Thymus (tissue), 11 donors: ENCODE data around the gene RNH1. TPM values are rescaled to one million over a fixed set of nuclear protein-coding genes. Genes with fewer than 3 reads are reported as not detected.

Experiments used
- DNase-seq, 9 donors: peaks; one replicate each; pipeline ENCODE4 v3.0.0-alpha.2; 2013; ENCODE audit warnings: low spot score in 9 of 9, low read depth in 6 of 9, missing footprints in 1 of 9
- H3K27ac ChIP-seq, 2 donors: one replicate each; pipeline ENCODE4 v1.5.1; 2013; ENCODE audit warnings: control low read depth in 1 of 2, low read depth in 1 of 2, low read length in 1 of 2, mild to moderate bottlenecking in 1 of 2, moderate library complexity in 1 of 2
- H3K27me3 ChIP-seq, 2 donors: one replicate each; pipeline ENCODE4 v1.5.1; 2013; ENCODE audit warnings: low read length in 1 of 2; ENCODE audit not compliant: control insufficient read depth in 2 of 2, insufficient read depth in 1 of 2
- H3K36me3 ChIP-seq, 2 donors: one replicate each; pipeline ENCODE4 v1.5.1; 2013; ENCODE audit warnings: low read length in 1 of 2, mild to moderate bottlenecking in 1 of 2, moderate library complexity in 1 of 2; ENCODE audit not compliant: control insufficient read depth in 2 of 2, insufficient read depth in 2 of 2
- H3K4me1 ChIP-seq, 2 donors: one replicate each; pipeline ENCODE4 v1.5.1; 2013; ENCODE audit warnings: low read length in 2 of 2; ENCODE audit not compliant: control insufficient read depth in 2 of 2, insufficient read depth in 2 of 2
- H3K4me3 ChIP-seq, 2 donors: one replicate each; pipeline ENCODE4 v1.5.1; 2013; ENCODE audit warnings: low read length in 2 of 2, control low read depth in 1 of 2, mild to moderate bottlenecking in 1 of 2
- H3K9me3 ChIP-seq, 2 donors: one replicate each; pipeline ENCODE4 v1.5.1; 2013; ENCODE audit warnings: low read length in 1 of 2, mild to moderate bottlenecking in 1 of 2; ENCODE audit not compliant: control insufficient read depth in 2 of 2, insufficient read depth in 1 of 2
- WGBS: extraction: QIAGEN DNeasy Blood & Tissue Kit; methylation state at CpG from one replicate; pipeline ENCODE4 v1.1.7; 2013; 5-methylcytosine and 5-hydroxymethylcytosine counted together
- polyA plus RNA-seq: library from polyadenylated mRNA; stranded (reverse); fragments of 200-250 nt; gene quantifications from one replicate; pipeline ENCODE4 v1.2.3, GENCODE V29; 2013
- total RNA-seq: library from RNA; stranded (reverse); fragments of 120-200 nt; gene quantifications from one replicate; pipeline ENCODE4 v1.2.4, GENCODE V29; 2013
- donor health status: healthy.

RNH1 gene
- total and polyA plus RNA-seq, 2 donors: 79.2 to 114 TPM

- Histone ChIP-seq H3K4me3 (no peak overlapping the region), H3K4me1 (peaks cover 5 to 21% of the 10 kb centered on the region in 2 donors), H3K27ac (no peak overlapping the region), H3K9me3 (no peaks in the 10 kb centered on the region), H3K27me3 (no peaks in the 10 kb centered on the region), H3K36me3 (peaks cover 13 to 20% of the 10 kb centered on the region in 2 donors)
- WGBS: 97% methylated on average over 24 of the region's 24 CpGs
- DNase-seq: no peak
Observed at GRCh38 chr11:459511-460220, 47.4 kb downstream of the RNH1 start.

DNA sequence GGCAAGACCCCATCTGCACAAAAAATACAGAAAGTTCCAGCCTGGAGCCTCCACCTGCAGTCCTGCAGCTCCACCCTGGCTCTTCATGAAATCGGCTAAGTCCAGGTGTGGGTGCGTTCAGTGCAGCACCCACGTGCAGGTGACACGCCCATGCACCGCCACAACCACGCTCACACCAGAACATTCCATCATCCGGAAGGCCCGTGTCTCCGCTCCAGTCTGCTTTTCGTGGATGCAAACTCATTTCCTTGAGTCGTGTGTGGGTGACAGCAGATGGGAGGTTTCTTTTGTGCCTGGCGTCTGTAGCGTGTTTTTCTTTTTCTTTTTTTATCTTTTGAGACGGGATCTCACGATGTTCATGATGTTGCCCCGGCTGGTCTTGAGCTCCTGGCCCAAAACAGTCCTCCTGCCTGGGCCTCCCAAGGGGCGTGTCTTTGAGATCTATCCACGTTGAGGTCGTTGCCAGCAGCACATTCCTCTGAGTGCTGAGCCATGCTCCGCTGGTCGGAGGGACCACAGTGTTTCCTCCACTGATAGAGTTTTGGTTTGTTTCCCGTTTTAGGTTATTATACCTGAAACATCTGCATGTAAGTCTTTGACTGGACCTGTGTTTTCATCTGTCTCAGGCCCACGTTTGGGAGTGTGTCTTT, 49.8 kb downstream of the RNH1 start:
- Histone ChIP-seq H3K4me3 (no peak overlapping the region), H3K36me3 (peaks cover 25 to 40% of the 10 kb centered on the region in 2 donors), H3K9me3 (no peaks in the 10 kb centered on the region), H3K27ac (no peak overlapping the region), H3K4me1 (peaks cover 5 to 21% of the 10 kb centered on the region in 2 donors), H3K27me3 (no peaks in the 10 kb centered on the region)
- WGBS: 23% methylated on average over 23 of the region's 23 CpGs
- no peak for DNase-seq

- peaks cover 0 to under 1% of the 10 kb centered on the region in 2 donors for H3K9me3 ChIP-seq
- peaks cover 25 to 45% of the 10 kb centered on the region in 2 donors for H3K36me3 ChIP-seq
- no peak overlapping the region for H3K27ac ChIP-seq
- H3K27me3 ChIP-seq: no peaks in the 10 kb centered on the region
- peaks cover 5 to 26% of the 10 kb centered on the region in 2 donors for H3K4me1 ChIP-seq
- WGBS: 14% methylated on average over 7 of the region's 7 CpGs
- DNase-seq: peak in 1 of 9 donors; percentile 33
- H3K4me3 ChIP-seq: no peak overlapping the region
Observed at GRCh38 chr11:456533-456932, 50.5 kb downstream of the RNH1 start.

DNA sequence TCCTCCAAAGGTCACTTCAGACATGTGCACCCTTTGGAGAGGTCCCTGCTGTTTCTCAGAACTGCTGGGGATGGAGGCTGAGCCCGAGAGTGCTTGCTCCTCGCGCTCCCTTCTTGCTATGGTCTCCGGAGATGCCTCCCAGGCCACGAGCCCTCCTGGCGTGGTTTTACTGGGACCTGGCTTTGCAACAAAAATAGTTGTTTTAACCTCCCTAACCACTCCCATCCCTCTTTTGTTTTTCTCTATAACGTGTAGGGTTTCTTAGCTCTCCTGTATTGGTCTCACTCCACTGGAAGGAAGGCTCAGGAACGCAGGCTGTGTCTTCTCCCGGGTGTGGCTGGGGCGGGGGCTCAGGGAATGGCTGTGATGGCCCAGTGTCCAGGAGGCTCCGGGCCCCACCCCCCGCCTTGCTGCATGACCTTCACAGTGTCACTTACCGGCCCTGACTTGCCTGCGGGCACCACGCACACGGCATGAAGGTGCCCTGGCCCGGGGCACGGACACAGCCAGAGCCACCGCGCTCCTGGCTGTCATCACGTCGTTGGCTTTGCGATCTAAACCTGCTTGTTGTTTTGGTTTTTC, 51.4 kb downstream of the RNH1 start:
- Histone ChIP-seq H3K27me3 (no peaks in the 10 kb centered on the region), H3K27ac (no peak overlapping the region), H3K36me3 (peaks cover 22 to 36% of the 10 kb centered on the region in 2 donors), H3K4me3 (no peak overlapping the region), H3K4me1 (peaks cover 5 to 35% of the 10 kb centered on the region in 2 donors), H3K9me3 (peaks cover 0 to 5% of the 10 kb centered on the region in 2 donors)
- DNase-seq: no peak
- WGBS: 94% methylated on average over 23 of the region's 23 CpGs

GRCh38 chr11:454801-455565, 52.1 kb downstream of the RNH1 start:
- WGBS: 88% methylated on average over 14 of the region's 14 CpGs
- no peak for DNase-seq
- peaks cover 18 to 30% of the 10 kb centered on the region in 2 donors for H3K36me3 ChIP-seq

GRCh38 chr11:454043-454442, 53.0 kb downstream of the RNH1 start:
- WGBS: 98% methylated on average over 9 of the region's 9 CpGs
- Histone ChIP-seq H3K27me3 (no peaks in the 10 kb centered on the region), H3K9me3 (peaks cover 0 to 5% of the 10 kb centered on the region in 2 donors), H3K4me1 (peaks cover 11 to 43% of the 10 kb centered on the region in 2 donors), H3K27ac (no peak overlapping the region), H3K36me3 (peaks cover 18 to 30% of the 10 kb centered on the region in 2 donors), H3K4me3 (no peak overlapping the region)
- no peak for DNase-seq

More at GRCh38 chr11:454801-455565, 52.1 kb downstream of the RNH1 start:
- peaks cover 5 to 35% of the 10 kb centered on the region in 2 donors for H3K4me1 ChIP-seq
- no peaks in the 10 kb centered on the region for H3K27me3 ChIP-seq
- H3K27ac ChIP-seq: no peak overlapping the region
- no peak overlapping the region for H3K4me3 ChIP-seq
- peaks cover 0 to 5% of the 10 kb centered on the region in 2 donors for H3K9me3 ChIP-seq

DNA sequence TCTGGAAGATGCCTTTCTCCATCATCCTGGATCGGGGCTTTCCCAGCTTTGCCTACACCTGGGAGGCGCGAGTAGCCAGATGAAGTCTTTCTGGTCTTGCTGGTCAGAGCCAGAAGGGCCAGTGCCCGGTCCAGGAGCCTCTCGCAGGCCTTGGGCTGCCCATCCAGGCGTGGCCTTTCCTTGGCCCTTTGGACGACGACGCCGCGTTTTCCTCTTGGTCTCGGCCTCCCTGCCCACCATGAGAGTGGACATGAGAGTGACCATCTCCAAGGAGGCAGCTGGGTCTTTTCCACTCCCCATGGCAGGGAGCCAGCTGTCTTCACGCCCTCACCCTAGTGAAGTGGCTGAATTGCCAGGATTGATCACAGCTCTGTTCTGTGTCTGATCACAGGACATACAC, 53.5 kb downstream of the RNH1 start:
- DNase-seq: no peak
- Histone ChIP-seq H3K27ac (no peak overlapping the region), H3K4me3 (no peak overlapping the region), H3K4me1 (peaks cover 11 to 48% of the 10 kb centered on the region in 2 donors), H3K9me3 (peaks cover 0 to 5% of the 10 kb centered on the region in 2 donors), H3K27me3 (no peaks in the 10 kb centered on the region), H3K36me3 (peaks cover 18 to 30% of the 10 kb centered on the region in 2 donors)
- WGBS: 98% methylated on average over 13 of the region's 13 CpGs

DNA sequence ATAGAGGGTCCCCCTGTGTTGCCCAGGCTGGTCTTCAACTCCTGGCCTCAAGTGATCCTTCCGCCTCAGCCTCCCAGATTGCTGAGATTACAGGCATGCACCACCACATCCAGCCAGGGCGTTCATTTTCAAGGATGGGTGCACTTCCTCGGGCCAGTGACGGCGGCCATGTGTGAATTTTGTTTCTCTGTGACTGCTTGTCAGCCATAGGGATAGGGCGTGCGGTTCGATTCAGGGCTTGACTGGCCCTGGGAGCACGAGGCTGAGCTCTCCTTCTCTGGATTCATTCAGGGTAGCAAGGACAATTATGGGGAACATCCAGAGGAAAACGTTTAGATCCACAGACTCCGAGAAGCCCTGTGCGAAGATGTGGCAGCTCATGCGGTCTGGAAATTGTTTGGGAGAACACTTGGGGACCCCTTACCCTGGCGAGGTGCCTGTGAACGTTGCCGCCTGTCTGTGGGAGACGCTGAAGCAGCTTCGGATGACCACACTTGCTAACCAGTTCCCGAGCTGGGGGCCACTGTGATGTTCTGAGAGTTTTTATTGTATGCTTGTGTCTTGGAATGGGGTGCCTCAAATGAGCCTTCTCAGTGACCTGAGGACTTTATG, 54.0 kb downstream of the RNH1 start:
- DNase-seq: no peak
- Histone ChIP-seq H3K27ac (no peak overlapping the region), H3K27me3 (no peaks in the 10 kb centered on the region), H3K4me1 (peaks cover 14 to 53% of the 10 kb centered on the region in 2 donors), H3K4me3 (no peak overlapping the region), H3K9me3 (peaks cover 0 to 8% of the 10 kb centered on the region in 2 donors), H3K36me3 (peaks cover 18 to 30% of the 10 kb centered on the region in 2 donors)
- 97% methylated on average over 19 of the region's 19 CpGs for WGBS
